HCEC 1CT (cell line): ENCODE results near the gene SBF2.

Source experiments
- DNase-seq: peaks from one replicate; pipeline ENCODE4 v3.0.0-alpha.2; 2017

Gene SBF2

GRCh38 chr11:9738116-9738515 lies 555.9 kb downstream of the SBF2 start:
- DNase-seq = no peak

- no peak for DNase-seq
Measured at GRCh38 chr11:9736365-9736764, 557.7 kb downstream of the SBF2 start.

GRCh38 chr11:9735919-9736318 lies 558.1 kb downstream of the SBF2 start:
- no peak for DNase-seq

- no peak for DNase-seq
Measured at GRCh38 chr11:9735236-9735635, 558.8 kb downstream of the SBF2 start.

GRCh38 chr11:9733212-9733611 lies 560.8 kb downstream of the SBF2 start:
- DNase-seq = no peak

GRCh38 chr11:9732453-9732852 lies 561.6 kb downstream of the SBF2 start:
- no peak for DNase-seq

GRCh38 chr11:9731256-9731655 lies 562.8 kb downstream of the SBF2 start:
- DNase-seq = no peak
